Spleen (tissue), 11 donors: Measurements from ENCODE around the gene PGBD5. TPM values are rescaled to one million over a fixed set of nuclear protein-coding genes. Genes with fewer than 3 reads are reported as not detected.

Experiments used
- DNase-seq: peaks from one replicate; pipeline ENCODE4 v3.0.0-alpha.2; 2020
- H3K27ac ChIP-seq, 8 donors: fragments of 200-600 bp; sonication (generic) in 7 of 8; 1 replicate in 4 of 8; 2 replicates in 4 of 8; pipeline versions ENCODE4 v1.5.0 to v1.8.0; 2016 to 2021; ENCODE audit warnings: inconsistent platforms in 4 of 8, mild to moderate bottlenecking in 4 of 8, moderate library complexity in 1 of 8
- H3K27me3 ChIP-seq, 7 donors: fragments of 200-600 bp; sonication (generic) in 6 of 7; replicated peaks in 1 of 7; 1 replicate in 4 of 7; 2 replicates in 3 of 7; pipeline versions ENCODE4 v1.5.0 to v1.8.0; 2016 to 2021; ENCODE audit warnings: inconsistent platforms in 3 of 7, mild to moderate bottlenecking in 1 of 7
- H3K36me3 ChIP-seq, 6 donors: fragments of 200-600 bp; sonication (generic) in 5 of 6; 1 replicate in 4 of 6; 2 replicates in 2 of 6; pipeline versions ENCODE4 v1.5.0 to v1.8.0; 2016 to 2021; ENCODE audit warnings: inconsistent platforms in 2 of 6
- H3K4me1 ChIP-seq, 6 donors: fragments of 200-600 bp; sonication (generic) in 5 of 6; 1 replicate in 3 of 6; 2 replicates in 3 of 6; pipeline versions ENCODE4 v1.5.0 to v1.8.0; 2016 to 2021; ENCODE audit warnings: inconsistent platforms in 3 of 6
- H3K4me3 ChIP-seq, 8 donors: fragments of 200-600 bp; sonication (generic) in 7 of 8; 1 replicate in 4 of 8; 2 replicates in 4 of 8; pipeline versions ENCODE4 v1.5.0 to v1.8.0; 2016 to 2021; ENCODE audit warnings: inconsistent platforms in 4 of 8, mild to moderate bottlenecking in 4 of 8, moderate library complexity in 2 of 8
- H3K9me3 ChIP-seq, 8 donors: fragments of 200-600 bp; sonication (generic) in 7 of 8; 1 replicate in 4 of 8; 2 replicates in 4 of 8; pipeline versions ENCODE4 v1.5.0 to v1.8.0; 2016 to 2021; ENCODE audit warnings: inconsistent platforms in 4 of 8
- CTCF ChIP-seq, 11 experiments: fragments of 200-600 bp in 7 of 11; fragments of 450-650 bp in 4 of 11; sonication (generic) in 4 of 11; IDR thresholded peaks in 8 of 11; conservative IDR thresholded peaks in 3 of 11; 1 replicate in 7 of 11; 2 replicates in 4 of 11; pipeline versions ENCODE4 v1.4.0 to v1.8.0; 2016 to 2021; ENCODE audit warnings: antibody characterized with exemption in 11 of 11, inconsistent platforms in 4 of 11, mild to moderate bottlenecking in 1 of 11
- POLR2A ChIP-seq, 3 donors: fragments of 450-650 bp; IDR thresholded peaks; one replicate each; pipeline ENCODE4 v1.5.1; 2017; ENCODE audit warnings: antibody characterized with exemption in 3 of 3, mild to moderate bottlenecking in 1 of 3
- POLR2AphosphoS5 ChIP-seq, 3 donors: sonication (generic); formaldehyde crosslinking; IDR thresholded peaks; one replicate each; pipeline ENCODE4 v1.5.1; 2017; ENCODE audit warnings: antibody characterized with exemption in 3 of 3
- WGBS, 5 donors: extraction: QIAGEN DNeasy Blood & Tissue Kit in 3 of 5; methylation state at CpG; one replicate each; pipeline versions ENCODE4 v1.1.5 to v1.1.7; 2013 to 2018; 5-methylcytosine and 5-hydroxymethylcytosine counted together
- intact Hi-C: fragments of 100-400 bp; cut with DNase I; formaldehyde crosslinking; loops from one replicate; pipeline ENCODE4 v1.15.0; 2023; ENCODE audit warnings: low total_unique reads
- polyA plus RNA-seq, 3 donors: library from polyadenylated mRNA; stranded (reverse); fragments of 200-250 nt; gene quantifications; one replicate each; pipeline ENCODE4 v1.2.1, GENCODE V29; 2013
- total RNA-seq, 7 donors: library from RNA; depleted of rRNA in 3 of 7; stranded (reverse); fragments of >200 nt in 3 of 7; fragmentation: NEBNext Ultra II Directional in 4 of 7; extraction: Animal tissue kit (Norgen Biotek cat#: 25700) in 4 of 7; gene quantifications; one replicate each; pipeline versions ENCODE4 v1.1.0 to v1.2.1, GENCODE V29; 2016 to 2021
- donor health status: healthy with polysubstance abuse.
- donor health status: DM: no; HTN: no; CAD: no; lungs with moderate emphysema.
- donor health status: DM: no; HTN: no; CAD: no.
- donor health status: Bipolar disorder and iron deficiency.
- donor health status: healthy.
- donor health status: DM: no; HTN: no; CAD: no.
- donor health status: DM: yes; HTN: yes; CAD: no.

Gene PGBD5
- total and polyA plus RNA-seq, 10 donors, result 0.07 to 6.7 (median 3.0) TPM

- intact Hi-C loops, result no loop called here
- WGBS, 5 donors, result 83 to 90% (median 87%) methylated on average over 7 of the region's 7 CpGs
Observed at GRCh38 chr1:230345139-230345885, 80.8 kb downstream of the PGBD5 start.

GRCh38 chr1:230342699-230343098, 83.4 kb downstream of the PGBD5 start:
- no peak for DNase-seq
- H3K4me1 ChIP-seq, result no peaks in the 10 kb centered on the region
- H3K4me3 ChIP-seq, result no peak overlapping the region
- H3K27me3 ChIP-seq, result peaks cover 0 to 8% (median 0%) of the 10 kb centered on the region in 7 donors
- H3K27ac ChIP-seq, result no peak overlapping the region
- no peaks in the 10 kb centered on the region for H3K36me3 ChIP-seq
- intact Hi-C loops, result no loop called here
- 80 to 92% (median 89%) methylated on average over 2 of the region's 2 CpGs for WGBS, 5 donors
- TF ChIP-seq POLR2A (IDR thresholded peaks at IDR 0.05) (no peak), POLR2AphosphoS5 (IDR thresholded peaks at IDR 0.05) (no peak), CTCF (IDR thresholded peaks at IDR 0.05 in 8 of 11, conservative IDR thresholded peaks at IDR 0.05 in 3 of 11) (no peak)
- no peaks in the 10 kb centered on the region for H3K9me3 ChIP-seq

More at GRCh38 chr1:230345139-230345885, 80.8 kb downstream of the PGBD5 start:
- Histone ChIP-seq H3K9me3 (no peaks in the 10 kb centered on the region), H3K27me3 (peaks cover 0 to 8% (median 0%) of the 10 kb centered on the region in 7 donors), H3K27ac (no peak overlapping the region), H3K4me3 (no peak overlapping the region), H3K4me1 (no peaks in the 10 kb centered on the region), H3K36me3 (no peaks in the 10 kb centered on the region)
- TF ChIP-seq CTCF (IDR thresholded peaks at IDR 0.05 in 8 of 11, conservative IDR thresholded peaks at IDR 0.05 in 3 of 11), result no peak
- DNase-seq, result no peak

- Histone ChIP-seq H3K4me1 (no peaks in the 10 kb centered on the region), H3K27ac (no peak overlapping the region), H3K9me3 (no peaks in the 10 kb centered on the region), H3K27me3 (peaks cover 0 to 11% (median 0%) of the 10 kb centered on the region in 7 donors), H3K4me3 (no peak overlapping the region), H3K36me3 (no peaks in the 10 kb centered on the region)
- WGBS, 5 donors, result 35 to 64% (median 46%) methylated on average over 3 of the region's 3 CpGs
- TF ChIP-seq POLR2AphosphoS5 (IDR thresholded peaks at IDR 0.05) (no peak), CTCF (IDR thresholded peaks at IDR 0.05 in 8 of 11, conservative IDR thresholded peaks at IDR 0.05 in 3 of 11) (no peak), POLR2A (IDR thresholded peaks at IDR 0.05) (no peak)
- DNase-seq, result no peak
- intact Hi-C loops, result no loop called here
Observed at GRCh38 chr1:230342019-230342418, 84.1 kb downstream of the PGBD5 start.

GRCh38 chr1:230341162-230341546, 85.0 kb downstream of the PGBD5 start:
- H3K36me3 ChIP-seq, result no peaks in the 10 kb centered on the region
- intact Hi-C loops, result no loop called here
- DNase-seq, result no peak
- no peak overlapping the region for H3K27ac ChIP-seq
- WGBS, 5 donors, result 51 to 77% (median 53%) methylated on average over 3 of the region's 3 CpGs
- no peak for TF ChIP-seq POLR2A (IDR thresholded peaks at IDR 0.05)
- TF ChIP-seq CTCF (IDR thresholded peaks at IDR 0.05 in 8 of 11, conservative IDR thresholded peaks at IDR 0.05 in 3 of 11), result no peak
- TF ChIP-seq POLR2AphosphoS5 (IDR thresholded peaks at IDR 0.05), result no peak
- H3K9me3 ChIP-seq, result no peaks in the 10 kb centered on the region
- H3K4me1 ChIP-seq, result no peaks in the 10 kb centered on the region
- no peak overlapping the region for H3K4me3 ChIP-seq
- peaks cover 0 to 18% (median 0%) of the 10 kb centered on the region in 7 donors for H3K27me3 ChIP-seq
